Activated CD4-positive, alpha-beta T cell treated with anti-CD3 and anti-CD28 coated beads, Interleukin-2, amount 50 U/mL, for 16 hours (primary cell): Measurements from ENCODE around the gene NEMF.
"Not testable (repeated sequence)": the region's sequence is repeated elsewhere in the genome, so short reads cannot be mapped to it uniquely, and the experiment has no call there.

Source experiments
- DNase-seq: peaks from one replicate; pipeline ENCODE4 v3.0.0-alpha.2; 2020

Gene NEMF

GRCh38 chr14:49745191-49745590, 107.4 kb downstream of the NEMF start:
- no peak for DNase-seq

- not testable (repeated sequence) for DNase-seq
These were observed 116.9 kb downstream of the NEMF start for GRCh38 chr14:49735669-49736068.

DNA sequence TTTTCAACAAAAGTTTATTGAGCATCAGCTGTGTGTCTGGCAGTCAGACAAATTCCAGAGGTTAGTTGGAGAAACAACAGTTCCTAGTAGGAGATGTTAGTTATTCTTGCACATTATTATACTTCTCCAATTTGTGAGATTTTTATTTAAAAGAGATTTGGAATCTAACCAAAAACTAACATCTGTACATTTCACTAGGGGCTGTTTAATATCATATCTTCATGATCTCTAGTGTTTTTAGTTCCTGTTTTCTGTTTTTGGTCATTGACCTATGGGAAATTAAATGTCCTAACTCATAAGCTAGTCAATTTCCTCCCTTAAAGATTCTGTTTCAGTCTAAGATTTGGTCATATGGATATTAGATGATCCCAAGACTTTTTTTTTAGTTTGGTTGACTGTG, 118.8 kb downstream of the NEMF start:
- no peak for DNase-seq

- DNase-seq = no peak
These were observed 119.7 kb downstream of the NEMF start for GRCh38 chr14:49732896-49733295.
